ENCODE data around the gene UNC119.

The UNC119 gene

DNA sequence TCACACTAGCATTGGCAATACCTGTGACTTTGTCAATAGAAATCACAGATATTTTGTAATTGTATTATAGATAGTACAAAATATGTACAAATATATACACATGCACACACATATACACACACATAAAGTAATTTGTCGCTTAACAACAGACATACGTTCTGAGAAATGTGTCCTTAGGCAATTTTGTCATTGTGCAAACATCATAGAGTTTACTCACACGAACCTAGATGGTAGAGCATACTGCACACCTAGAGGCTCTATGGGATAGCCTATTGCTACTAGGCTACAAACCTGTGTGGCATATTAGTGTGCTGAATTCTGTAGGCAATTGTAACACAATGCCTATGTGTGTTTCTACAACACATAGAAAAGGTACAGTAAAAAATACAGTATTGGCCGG is 11.0 kb downstream of the UNC119 start:
- no peak overlapping the region for H3K4me3 ChIP-seq (ENCODE audit: low read length)
- DNase-seq (ENCODE audit: low read depth): no peak
- TF ChIP-seq CTCF (conservative IDR thresholded peaks at IDR 0.05; ENCODE audit: low read length): no peak

- no peak for DNase-seq (ENCODE audit: low read depth)
- no peak overlapping the region for H3K4me3 ChIP-seq (ENCODE audit: low read length)
- no peak for TF ChIP-seq CTCF (conservative IDR thresholded peaks at IDR 0.05; ENCODE audit: low read length)
These were observed 12.2 kb downstream of the UNC119 start for GRCh38 chr17:28540231-28540630.

DNA sequence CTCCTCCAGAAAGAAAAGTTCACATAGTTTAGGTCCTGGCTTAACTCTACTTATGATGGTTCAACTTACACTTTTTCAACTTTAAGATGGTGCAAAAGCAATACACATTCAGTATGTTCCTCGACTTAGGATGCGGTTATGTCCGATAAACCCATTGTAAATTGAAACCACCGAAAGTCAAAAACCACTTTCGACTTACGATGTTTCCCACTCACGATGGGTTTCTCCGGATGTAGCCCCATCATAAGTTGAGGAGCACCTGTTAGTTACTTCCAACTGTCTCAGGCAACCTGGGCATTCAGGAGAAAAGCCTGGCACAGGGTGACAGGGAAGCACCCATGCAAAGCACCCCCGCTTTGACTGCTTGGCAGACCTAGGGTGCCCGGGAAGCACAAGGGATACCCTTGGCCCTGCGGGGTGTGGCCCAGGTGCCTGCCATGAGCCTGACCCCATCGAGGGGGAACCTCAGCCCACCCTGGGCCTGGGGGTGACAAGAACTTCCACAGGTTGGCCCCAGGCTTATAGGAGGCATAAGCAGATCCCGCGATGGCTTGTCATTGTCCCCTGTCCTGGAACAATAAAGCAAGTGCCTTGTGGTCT is 14.0 kb downstream of the UNC119 start:
- TF ChIP-seq CTCF (conservative IDR thresholded peaks at IDR 0.05; ENCODE audit: low read length): no peak
- DNase-seq (ENCODE audit: low read depth): no peak
- no peak overlapping the region for H3K4me3 ChIP-seq (ENCODE audit: low read length)

GRCh38 chr17:28537219-28537610 is 15.2 kb downstream of the UNC119 start:
- no peak overlapping the region for H3K4me3 ChIP-seq (ENCODE audit: low read length)
- TF ChIP-seq CTCF (conservative IDR thresholded peaks at IDR 0.05; ENCODE audit: low read length): no peak
- DNase-seq (ENCODE audit: low read depth): no peak

DNA sequence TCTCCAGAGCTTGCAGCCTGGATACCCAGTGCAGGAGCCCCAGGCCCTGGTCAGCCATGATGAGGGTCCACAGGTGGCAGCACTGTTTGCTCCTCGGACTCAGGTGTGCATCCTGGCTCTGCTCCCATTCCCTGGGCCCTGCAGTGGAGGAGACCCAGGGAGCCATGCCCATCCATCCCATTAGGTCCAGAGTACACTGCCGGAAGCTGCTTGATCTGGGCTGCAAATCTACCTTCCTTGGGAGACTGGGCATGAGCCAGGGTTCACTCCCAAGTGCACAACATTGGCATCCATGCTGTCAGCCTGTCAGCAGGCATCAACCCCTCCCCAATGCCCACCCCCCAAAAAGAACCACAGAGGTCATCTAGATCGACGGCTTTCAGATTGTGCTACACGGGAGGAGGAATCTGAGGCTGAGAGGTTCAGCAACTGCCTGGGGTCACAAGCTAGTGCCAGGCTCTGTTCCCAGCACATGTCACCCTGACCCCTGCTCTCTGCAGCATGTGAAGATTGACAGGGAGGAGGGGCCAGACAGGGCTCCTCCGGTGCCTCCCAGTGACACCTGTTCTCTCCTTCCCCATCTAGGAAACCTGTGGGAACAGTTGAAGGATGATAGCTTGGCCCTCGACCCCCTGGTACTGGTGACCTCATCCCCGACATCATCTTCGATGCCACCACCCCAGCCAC is 15.7 kb downstream of the UNC119 start:
- H3K4me3 ChIP-seq (ENCODE audit: low read length): no peak overlapping the region
- no peak for TF ChIP-seq CTCF (conservative IDR thresholded peaks at IDR 0.05; ENCODE audit: low read length)
- no peak for DNase-seq (ENCODE audit: low read depth)

GRCh38 chr17:28534740-28535375 is 17.6 kb downstream of the UNC119 start:
- no peak for TF ChIP-seq CTCF (conservative IDR thresholded peaks at IDR 0.05; ENCODE audit: low read length)
- H3K4me3 ChIP-seq (ENCODE audit: low read length): no peak overlapping the region

More at GRCh38 chr17:28534740-28535375, 17.6 kb downstream of the UNC119 start:
- DNase-seq (ENCODE audit: low read depth): no peak

Measured in AG10803 (cell line).